ENCODE results near the gene GPR78.

- TF ChIP-seq CTCF (conservative IDR thresholded peaks at IDR 0.05) (no peak), ZFX (IDR thresholded peaks at IDR 0.05) (no peak)
These were observed 36.0 kb downstream of the GPR78 start for GRCh38 chr4:8615921-8616787.
